Caco-2 (cell line): Measurements from ENCODE around the gene ELOVL2. TPM values are rescaled to one million over a fixed set of nuclear protein-coding genes. Genes with fewer than 3 reads are reported as not detected.
A peak's percentile ranks its signal among the peaks of the same experiment; 100 is the strongest.
"Not testable (repeated sequence)": the region's sequence is repeated elsewhere in the genome, so short reads cannot be mapped to it uniquely, and the experiment has no call there.

Source experiments
- BruUV-seq: library from RNA; stranded (reverse); fragments of 400-500 nt; replicated peaks from 2 replicates; lab custom pipeline; 2021; lab: Mats Ljungman, UMichigan
- CTCF ChIA-PET: fragments of 300-600 bp; sonication (Branson Sonifier 250); formaldehyde crosslinking; loops from one replicate; lab custom pipeline; 2022; ENCODE audit warnings: antibody characterized with exemption; lab: Charles Lee
- POLR2A ChIA-PET: fragments of 300-600 bp; sonication (Branson Sonifier 250); formaldehyde crosslinking; loops from one replicate; lab custom pipeline; 2022; ENCODE audit warnings: antibody characterized with exemption; lab: Charles Lee
- DNase-seq, 2 experiments: peaks; one replicate each; pipeline versions ENCODE4 v3.0.0 to v3.0.0-alpha.2; 2020 to 2022
- H3K27me3 ChIP-seq: replicated peaks from 2 replicates; pipeline ENCODE4 v1.6.0; 2011; ENCODE audit warnings: low read length; ENCODE audit not compliant: control insufficient read depth, insufficient read depth
- H3K36me3 ChIP-seq: 2 replicates; pipeline ENCODE4 v1.5.1; 2011; ENCODE audit warnings: low read length; ENCODE audit not compliant: control insufficient read depth, insufficient read depth
- H3K4me1 ChIP-seq: fragments of 250-450 bp; sonication (Bioruptor Pico); 2 replicates; pipeline ENCODE4 v1.5.1; 2020; ENCODE audit warnings: mild to moderate bottlenecking
- H3K4me3 ChIP-seq: 2 replicates; pipeline ENCODE4 v1.5.1; 2011; ENCODE audit warnings: low read depth, mild to moderate bottlenecking, control low read depth, low read length
- H3K9me3 ChIP-seq: fragments of 250-450 bp; sonication (Bioruptor Pico); 2 replicates; pipeline ENCODE4 v1.5.1; 2020; ENCODE audit warnings: mild to moderate bottlenecking, moderate library complexity
- H3K27ac Mint-ChIP-seq: one replicate; pipeline ENCODE4 v1.8.0; 2022; ENCODE audit warnings: mixed read lengths; ENCODE audit not compliant: unreplicated experiment
- H3K27me3 Mint-ChIP-seq: one replicate; pipeline ENCODE4 v1.8.0; 2022; ENCODE audit warnings: mixed read lengths; ENCODE audit not compliant: insufficient read depth, unreplicated experiment
- H3K36me3 Mint-ChIP-seq: one replicate; pipeline ENCODE4 v1.8.0; 2022; ENCODE audit warnings: mild to moderate bottlenecking, mixed read lengths; ENCODE audit not compliant: insufficient read depth, unreplicated experiment
- H3K4me1 Mint-ChIP-seq: one replicate; pipeline ENCODE4 v1.8.0; 2022; ENCODE audit warnings: low read depth, mixed read lengths; ENCODE audit not compliant: unreplicated experiment
- H3K4me3 Mint-ChIP-seq: one replicate; pipeline ENCODE4 v1.8.0; 2022; ENCODE audit warnings: mild to moderate bottlenecking, moderate library complexity, mixed read lengths; ENCODE audit not compliant: unreplicated experiment
- H3K9me3 Mint-ChIP-seq: one replicate; pipeline ENCODE4 v1.8.0; 2022; ENCODE audit warnings: mixed read lengths; ENCODE audit not compliant: unreplicated experiment
- CTCF ChIP-seq, 2 experiments: fragments of 200-600 bp in 1 of 2; IDR thresholded peaks; 1 replicate in 1 of 2; 2 replicates in 1 of 2; pipeline versions ENCODE4 v1.5.1 to v1.8.0; 2011 to 2022; ENCODE audit warnings: antibody characterized with exemption in 1 of 2, control low read depth in 1 of 2, inconsistent platforms in 1 of 2, low read depth in 1 of 2, low read length in 1 of 2, mild to moderate bottlenecking in 1 of 2, moderate library complexity in 1 of 2; ENCODE audit not compliant: insufficient read depth in 1 of 2, severe bottlenecking in 1 of 2, unreplicated experiment in 1 of 2
- intact Hi-C: fragments of 100-400 bp; cut with micrococcal nuclease; formaldehyde crosslinking; loops from one replicate; pipeline ENCODE4 v1.10.0; 2022; ENCODE audit not compliant: unreplicated experiment
- total RNA-seq: library from RNA; stranded (reverse); gene quantifications from 2 replicates; pipeline ENCODE4 v1.2.3, GENCODE V29; 2022

Gene ELOVL2
- total RNA-seq, 1 experiment from 2014 or later, result not detected

GRCh38 chr6:11007715-11008608, 36.1 kb downstream of the ELOVL2 start:
- Histone ChIP-seq H3K27me3 (no peaks in the 10 kb centered on the region), H3K9me3 (no peaks in the 10 kb centered on the region), H3K36me3 (no peaks in the 10 kb centered on the region), H3K4me3 (no peak overlapping the region), H3K4me1 (peaks cover 55% of the 10 kb centered on the region)
- no TSS peak for BruUV-seq
- intact Hi-C loops, result loop anchor here (1.0 to 2.0 kb wide), 2 partner anchors 45 to 59 kb away; no protein-coding TSS in a partner anchor
- ChIA-PET POLR2A (no interaction called here), CTCF (interaction anchor here (0.9 to 1.2 kb wide), 4 partner anchors 53 to 61 kb away, joined by 3 to 9 read pairs (median 4); no protein-coding TSS in a partner anchor)
- no peaks in the 10 kb centered on the region for H3K27me3 Mint-ChIP-seq
- no peaks in the 10 kb centered on the region for H3K9me3 Mint-ChIP-seq
- H3K4me1 Mint-ChIP-seq, result peaks cover 49% of the 10 kb centered on the region
- TF ChIP-seq CTCF (IDR thresholded peaks at IDR 0.05; ENCODE audit: insufficient read depth in 1 of 2, low read depth in 1 of 2, low read length in 1 of 2, severe bottlenecking in 1 of 2, unreplicated experiment in 1 of 2), result no peak
- H3K27ac Mint-ChIP-seq, result peak overlapping the region; percentile 50
- DNase-seq, result peak in 1 of 2 experiments; percentile 32
- no peaks in the 10 kb centered on the region for H3K36me3 Mint-ChIP-seq
- H3K4me3 Mint-ChIP-seq, result peak overlapping the region; percentile 22

- no peak for TF ChIP-seq CTCF (IDR thresholded peaks at IDR 0.05; ENCODE audit: insufficient read depth in 1 of 2, low read depth in 1 of 2, low read length in 1 of 2, severe bottlenecking in 1 of 2, unreplicated experiment in 1 of 2)
- Mint-ChIP-seq H3K4me1 (peaks cover 45% of the 10 kb centered on the region), H3K27me3 (no peaks in the 10 kb centered on the region), H3K36me3 (no peaks in the 10 kb centered on the region), H3K9me3 (no peaks in the 10 kb centered on the region), H3K4me3 (no peak overlapping the region), H3K27ac (no peak overlapping the region)
- intact Hi-C loops, result loop anchor here (2.0 kb wide), 1 partner anchor 43 kb away; no protein-coding TSS in a partner anchor
- no peak overlapping the region for H3K4me3 ChIP-seq
- peaks cover 55% of the 10 kb centered on the region for H3K4me1 ChIP-seq
- CTCF ChIA-PET, result no interaction called here
- no peaks in the 10 kb centered on the region for H3K36me3 ChIP-seq
- no peaks in the 10 kb centered on the region for H3K27me3 ChIP-seq
- DNase-seq, result no peak
- BruUV-seq, result no TSS peak
- POLR2A ChIA-PET, result no interaction called here
- no peaks in the 10 kb centered on the region for H3K9me3 ChIP-seq
Observed at GRCh38 chr6:11006061-11006460, 38.0 kb downstream of the ELOVL2 start.

DNA sequence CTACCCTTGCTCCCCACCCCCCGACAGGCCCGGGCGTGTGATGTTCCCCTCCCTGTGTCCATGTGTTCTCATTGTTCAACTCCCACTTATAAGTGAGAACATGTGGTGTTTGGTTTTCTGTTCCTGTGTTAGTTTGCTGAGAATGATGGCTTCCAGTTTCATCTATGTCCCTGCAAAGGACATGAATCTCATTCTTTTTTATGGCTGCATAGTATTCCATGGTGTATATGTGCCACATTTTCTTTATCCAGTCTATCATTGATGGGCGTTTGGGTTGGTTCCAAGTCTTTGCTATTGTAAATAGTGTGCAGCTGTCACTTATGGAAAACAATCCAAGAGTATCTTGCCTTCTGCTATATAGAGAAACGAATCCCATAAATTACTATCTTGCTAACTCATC, 40.8 kb downstream of the ELOVL2 start:
- H3K27me3 Mint-ChIP-seq, H3K36me3 Mint-ChIP-seq, H3K27me3 ChIP-seq, H3K4me3 ChIP-seq, DNase-seq, BruUV-seq, H3K27ac Mint-ChIP-seq, POLR2A ChIA-PET, CTCF ChIA-PET, intact Hi-C loops, H3K36me3 ChIP-seq, H3K9me3 ChIP-seq, H3K9me3 Mint-ChIP-seq, H3K4me3 Mint-ChIP-seq: not testable (repeated sequence)
- H3K4me1 ChIP-seq, result peaks cover 31% of the 10 kb centered on the region
- peaks cover 32% of the 10 kb centered on the region for H3K4me1 Mint-ChIP-seq
